HG03565 (cell line): ENCODE data around the gene MAP1A.

Source experiments
- ATAC-seq: cut with Tn5 transposase; IDR thresholded peaks from one replicate; pipeline ENCODE4 v1.9.1; 2021; ENCODE audit warnings: mild to moderate bottlenecking, moderate library complexity; ENCODE audit not compliant: unreplicated experiment

Gene MAP1A

DNA sequence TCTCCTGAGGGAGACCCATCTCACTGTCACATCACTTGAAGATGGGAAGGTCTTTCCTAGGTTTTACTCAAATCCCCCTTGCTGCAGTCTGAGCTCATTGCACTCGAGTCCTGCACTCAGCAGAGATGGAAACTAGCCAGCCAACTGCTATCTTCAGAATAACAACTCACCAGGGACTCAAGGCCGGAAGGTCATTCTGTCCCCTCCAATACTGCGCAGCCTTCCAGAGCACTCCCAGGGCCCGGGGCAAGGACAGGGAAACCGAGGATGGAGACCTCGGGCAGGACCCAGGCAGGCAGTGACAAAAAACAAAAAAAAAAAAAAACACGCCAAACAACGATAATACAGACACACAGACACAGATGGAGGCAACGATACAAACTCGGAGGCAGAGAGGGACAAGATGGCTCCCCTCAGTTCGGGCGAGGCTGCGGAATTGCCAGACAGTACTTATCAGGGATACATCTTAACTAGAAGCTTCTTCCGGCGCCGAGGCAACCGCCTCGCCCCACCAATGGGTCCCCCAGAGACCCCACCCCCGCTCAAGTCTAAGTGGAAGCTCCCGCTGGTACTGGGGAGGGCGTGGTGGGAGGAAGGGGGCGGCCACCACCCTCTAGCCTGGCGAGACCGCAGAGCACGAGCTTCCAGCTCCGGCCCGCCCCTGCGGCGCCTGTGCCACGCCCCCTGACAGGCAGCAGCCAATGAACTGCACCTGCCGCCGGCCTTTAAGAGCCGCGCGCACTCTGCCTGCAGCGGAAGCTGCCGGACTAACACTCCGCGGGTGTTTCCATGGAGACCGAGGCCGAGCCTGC, 7.0 kb upstream of the MAP1A start:
- peak; percentile 98 for ATAC-seq

DNA sequence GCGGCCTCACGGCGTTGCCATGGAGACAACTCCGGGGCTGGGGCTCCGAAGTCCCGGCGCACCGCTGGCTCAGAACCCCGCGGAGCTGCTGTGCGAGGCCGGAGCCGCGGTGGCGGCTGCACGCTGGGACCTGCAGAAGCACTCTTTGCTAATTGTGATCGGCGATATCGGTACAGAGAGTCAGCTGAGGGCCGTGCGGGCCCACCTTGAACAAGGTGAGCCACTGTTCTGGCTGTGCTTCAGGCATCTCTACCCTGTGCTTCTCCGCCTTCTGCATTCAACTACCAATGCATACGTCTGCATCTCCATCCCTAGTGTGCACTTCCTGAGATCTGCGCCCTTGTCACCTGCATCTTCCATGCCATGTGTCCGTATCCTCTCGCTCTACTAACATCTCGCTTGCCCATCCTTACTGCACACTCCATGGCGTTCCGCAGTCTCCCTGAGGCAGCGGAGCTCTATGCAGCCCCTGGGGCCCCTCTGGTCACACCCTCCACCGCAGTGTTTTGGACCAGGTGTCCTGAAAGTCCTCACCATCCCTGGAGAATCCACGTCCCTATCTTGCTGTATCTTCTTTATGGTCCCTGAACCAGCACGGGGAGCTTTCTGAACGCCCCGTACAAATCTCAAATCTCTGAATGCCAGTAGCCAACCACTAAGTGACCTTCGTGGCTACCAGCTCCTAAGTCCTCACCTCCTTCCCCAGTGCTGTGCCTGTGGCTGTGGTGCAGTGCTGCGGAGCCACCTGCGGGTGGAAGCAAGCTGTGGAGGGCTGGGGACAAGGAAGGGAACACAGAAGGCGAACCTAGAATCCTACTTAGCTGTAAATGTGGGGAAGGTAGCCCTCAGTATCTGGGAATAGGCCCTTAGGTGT, 6.2 kb upstream of the MAP1A start:
- ATAC-seq = no peak

DNA sequence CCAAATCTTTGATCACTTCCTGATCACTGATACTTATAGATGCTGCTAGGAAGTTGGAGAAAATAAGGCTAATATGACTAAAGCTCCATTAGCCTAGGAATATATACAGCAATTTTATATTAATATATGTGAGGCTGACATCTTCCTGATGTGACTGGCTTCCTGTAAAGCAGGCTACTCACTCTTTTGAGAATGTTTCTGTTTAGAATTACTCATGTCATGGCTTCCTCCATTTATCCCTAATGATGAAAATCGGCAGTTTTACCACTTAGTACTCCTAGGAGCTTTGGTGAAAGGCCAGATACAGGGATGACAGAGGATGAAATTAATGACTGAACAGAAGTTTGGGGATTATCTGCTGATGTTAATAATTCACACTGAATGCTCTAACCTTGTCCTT, 3.9 kb upstream of the MAP1A start:
- no peak for ATAC-seq

DNA sequence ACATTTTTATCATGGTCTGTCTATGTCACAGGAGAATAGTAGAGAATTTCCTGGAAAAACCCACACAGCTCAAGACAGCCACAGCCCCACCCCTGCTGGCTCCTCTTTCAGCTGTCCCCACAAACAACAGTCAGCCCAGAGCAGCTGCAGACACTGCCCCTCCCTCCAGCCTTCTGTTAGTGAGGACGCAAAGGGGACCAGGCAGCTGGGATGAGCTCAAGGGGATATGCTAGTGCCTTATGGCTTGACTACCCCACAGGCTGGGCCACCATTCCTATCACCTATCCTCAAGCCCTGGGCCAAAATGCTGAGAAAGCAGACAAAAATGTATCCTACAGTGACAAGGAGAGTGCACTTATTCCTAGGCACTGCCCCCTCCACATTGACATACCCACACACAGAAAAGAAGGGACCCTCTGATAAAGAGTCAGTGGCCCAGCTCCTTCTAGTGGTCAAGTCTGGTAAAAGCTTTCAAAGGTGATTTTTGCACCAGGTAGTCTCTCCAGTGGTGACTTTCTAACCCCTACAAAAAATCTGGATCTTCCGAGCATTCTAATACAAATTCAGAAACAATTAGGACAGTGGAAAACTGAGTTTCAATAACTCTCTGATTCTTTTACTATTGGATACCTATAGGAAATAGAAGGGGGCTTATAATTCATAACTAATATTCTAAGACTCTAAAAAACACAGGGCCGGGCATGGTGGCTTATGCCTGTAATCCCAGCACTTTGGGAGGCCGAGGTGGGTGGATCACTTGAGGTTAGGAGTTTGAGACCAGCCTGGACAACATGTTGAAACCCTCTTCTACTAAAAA, 3.0 kb upstream of the MAP1A start:
- no peak for ATAC-seq

DNA sequence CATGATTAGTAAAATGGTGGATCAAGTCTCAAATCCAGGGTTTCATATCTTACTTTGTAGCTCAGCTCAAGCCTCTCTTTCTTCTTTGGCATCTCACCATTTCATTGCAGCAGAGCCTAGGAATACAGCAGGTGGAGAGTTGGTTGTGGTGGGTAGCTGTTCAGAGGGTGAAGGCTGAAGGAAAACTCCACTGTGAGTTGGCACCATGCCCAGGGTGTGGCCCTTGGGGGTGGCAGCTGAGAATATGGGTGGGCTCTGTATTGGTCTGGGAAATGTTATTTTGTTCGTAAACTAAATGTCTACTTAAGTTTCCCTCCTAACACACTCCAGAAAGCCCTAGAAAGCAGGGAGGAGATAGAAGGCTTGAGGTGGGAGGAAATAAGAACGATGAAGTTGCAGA, 1.7 kb upstream of the MAP1A start:
- no peak for ATAC-seq

DNA sequence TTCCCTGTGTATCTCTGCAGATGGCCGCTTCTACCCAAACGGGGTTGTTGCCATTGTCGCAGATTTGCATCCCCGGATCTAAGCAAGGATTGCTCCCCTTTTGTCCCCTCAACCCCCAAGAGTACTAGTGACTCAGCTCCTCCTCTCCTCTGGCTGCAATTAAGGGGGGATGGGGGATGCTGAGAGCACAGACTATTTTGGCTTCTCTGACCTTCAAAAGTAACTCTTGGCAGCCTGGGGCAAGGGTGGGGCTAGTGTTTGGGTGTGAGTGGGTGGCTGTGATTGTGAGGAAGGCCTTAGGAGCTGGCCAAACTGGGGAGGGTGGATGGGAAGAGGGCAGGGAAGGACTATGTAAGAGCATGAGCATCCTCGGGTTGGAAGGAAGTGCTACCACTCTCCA, 1.2 kb upstream of the MAP1A start:
- no peak for ATAC-seq

DNA sequence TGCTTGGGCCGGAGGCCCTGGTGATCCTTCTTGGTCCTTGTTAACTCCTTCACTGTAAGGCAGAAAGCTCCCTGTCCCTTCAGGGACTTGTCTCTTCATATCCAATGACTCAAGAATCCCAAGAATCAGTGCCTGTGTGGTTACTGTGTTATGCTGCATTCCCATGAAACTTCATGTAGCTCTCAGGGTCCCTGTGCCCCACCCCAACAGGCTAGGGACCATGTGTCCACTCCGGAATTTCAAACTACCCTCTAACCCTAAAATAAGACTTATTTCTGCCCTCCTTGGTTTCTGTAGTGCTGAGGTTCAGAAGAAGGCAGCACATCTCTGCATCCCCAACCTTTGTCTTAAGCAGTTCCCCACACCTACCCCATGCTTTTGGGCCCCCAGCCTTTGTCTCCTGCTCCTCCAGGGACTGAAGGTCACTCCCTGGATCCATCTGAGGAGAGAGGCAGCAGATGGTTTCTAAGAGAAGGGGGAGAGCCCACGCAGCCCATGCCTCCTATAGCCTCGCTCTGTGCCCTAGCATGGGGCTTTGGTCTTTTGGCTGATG, 531 bp upstream of the MAP1A start:
- no peak for ATAC-seq

DNA sequence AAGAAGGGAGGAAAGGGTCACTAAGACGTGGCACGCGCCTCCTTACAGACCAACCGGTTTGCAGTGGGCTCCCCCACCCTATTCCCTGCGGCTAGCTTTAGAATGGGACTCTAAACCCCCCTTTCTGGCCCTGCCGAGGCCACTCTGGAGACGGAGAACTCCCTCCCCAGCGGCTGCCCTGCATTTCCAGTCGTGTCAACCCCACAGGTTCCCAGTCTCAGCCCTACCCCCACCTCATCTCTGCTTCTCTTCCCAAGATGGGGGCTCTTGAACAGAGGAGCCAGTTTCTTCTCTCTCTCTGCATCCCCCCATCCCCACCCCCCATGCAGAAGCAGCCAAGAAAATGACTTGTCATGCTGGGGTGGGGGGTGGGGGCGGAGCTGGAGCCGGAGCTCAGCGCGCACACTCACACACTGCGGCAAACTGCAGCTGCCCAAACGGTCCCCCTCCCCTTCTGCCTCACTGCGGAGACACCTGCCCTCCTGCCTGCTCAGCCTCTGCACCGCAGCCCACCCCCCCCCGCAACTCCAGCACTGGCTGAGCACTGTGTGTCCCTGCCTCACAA, 871 bp downstream of the MAP1A start:
- ATAC-seq = no peak

DNA sequence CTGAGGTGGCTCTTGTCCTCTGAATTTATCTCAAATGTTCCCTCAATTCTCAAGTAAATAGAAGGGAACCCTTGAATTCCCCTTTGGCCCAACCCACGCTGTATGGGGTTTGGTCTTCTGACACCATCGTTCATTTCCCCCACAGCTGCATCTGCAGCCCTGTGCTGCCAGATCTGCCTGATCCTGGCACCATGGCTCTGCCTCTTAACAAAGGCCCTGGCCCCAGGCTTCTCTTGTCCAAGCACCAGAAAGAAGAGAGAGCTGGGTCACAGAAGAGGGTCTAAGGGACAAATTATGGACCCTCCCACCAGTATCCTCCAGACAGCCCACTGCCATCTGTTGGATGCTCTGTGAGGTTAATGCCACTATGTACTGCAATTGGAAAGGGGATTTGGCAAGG, 1.8 kb downstream of the MAP1A start:
- no peak for ATAC-seq

DNA sequence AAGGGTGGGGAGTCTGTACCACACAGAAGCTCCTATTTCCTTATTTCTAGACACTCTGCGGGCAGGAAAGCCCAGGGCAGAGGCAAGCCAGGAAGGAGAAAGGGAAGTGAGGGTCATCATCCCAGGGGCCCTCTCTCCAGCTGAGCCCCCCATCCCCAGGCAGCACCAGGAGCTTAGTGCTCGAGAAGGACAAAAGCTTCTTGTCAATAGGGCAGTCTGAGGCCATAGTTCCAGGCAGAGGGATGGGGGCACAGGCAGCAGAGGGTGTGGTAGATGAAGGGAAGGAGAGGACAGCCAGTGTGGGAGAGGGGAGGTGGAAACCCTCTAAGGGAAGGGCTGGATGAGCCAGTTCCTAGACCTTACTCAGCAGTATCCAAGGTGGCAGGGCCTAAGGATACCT, 2.7 kb downstream of the MAP1A start:
- ATAC-seq = no peak

DNA sequence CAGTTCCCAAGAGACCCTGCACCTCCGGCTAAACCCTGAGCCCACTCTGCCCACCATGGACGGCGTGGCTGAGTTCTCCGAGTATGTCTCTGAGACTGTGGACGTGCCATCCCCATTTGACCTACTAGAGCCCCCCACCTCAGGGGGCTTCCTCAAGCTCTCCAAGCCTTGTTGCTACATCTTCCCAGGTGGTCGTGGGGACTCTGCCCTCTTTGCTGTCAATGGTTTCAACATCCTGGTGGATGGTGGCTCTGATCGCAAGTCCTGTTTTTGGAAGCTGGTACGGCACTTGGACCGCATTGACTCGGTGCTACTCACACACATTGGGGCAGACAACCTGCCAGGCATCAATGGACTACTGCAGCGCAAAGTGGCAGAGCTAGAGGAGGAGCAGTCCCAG, 4.0 kb downstream of the MAP1A start:
- no peak for ATAC-seq

DNA sequence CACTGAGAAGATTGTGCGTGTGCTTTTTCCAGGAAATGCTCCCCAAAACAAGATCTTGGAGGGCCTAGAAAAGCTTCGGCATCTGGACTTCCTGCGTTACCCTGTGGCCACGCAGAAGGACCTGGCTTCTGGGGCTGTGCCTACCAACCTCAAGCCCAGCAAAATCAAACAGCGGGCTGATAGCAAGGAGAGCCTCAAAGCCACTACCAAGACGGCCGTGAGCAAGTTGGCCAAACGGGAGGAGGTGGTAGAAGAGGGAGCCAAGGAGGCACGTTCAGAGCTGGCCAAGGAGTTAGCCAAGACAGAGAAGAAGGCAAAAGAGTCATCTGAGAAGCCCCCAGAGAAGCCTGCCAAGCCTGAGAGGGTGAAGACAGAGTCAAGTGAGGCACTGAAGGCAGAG, 4.8 kb downstream of the MAP1A start:
- no peak for ATAC-seq

DNA sequence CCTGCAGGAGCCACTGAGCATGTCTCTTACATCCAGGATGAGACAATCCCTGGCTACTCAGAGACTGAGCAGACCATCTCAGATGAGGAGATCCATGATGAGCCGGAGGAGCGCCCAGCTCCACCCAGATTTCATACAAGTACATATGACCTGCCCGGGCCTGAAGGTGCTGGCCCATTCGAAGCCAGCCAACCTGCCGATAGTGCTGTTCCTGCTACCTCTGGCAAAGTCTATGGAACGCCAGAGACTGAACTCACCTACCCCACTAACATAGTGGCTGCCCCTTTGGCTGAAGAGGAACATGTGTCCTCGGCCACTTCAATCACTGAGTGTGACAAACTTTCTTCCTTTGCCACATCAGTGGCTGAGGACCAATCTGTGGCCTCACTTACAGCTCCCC, 6.2 kb downstream of the MAP1A start:
- ATAC-seq = no peak

DNA sequence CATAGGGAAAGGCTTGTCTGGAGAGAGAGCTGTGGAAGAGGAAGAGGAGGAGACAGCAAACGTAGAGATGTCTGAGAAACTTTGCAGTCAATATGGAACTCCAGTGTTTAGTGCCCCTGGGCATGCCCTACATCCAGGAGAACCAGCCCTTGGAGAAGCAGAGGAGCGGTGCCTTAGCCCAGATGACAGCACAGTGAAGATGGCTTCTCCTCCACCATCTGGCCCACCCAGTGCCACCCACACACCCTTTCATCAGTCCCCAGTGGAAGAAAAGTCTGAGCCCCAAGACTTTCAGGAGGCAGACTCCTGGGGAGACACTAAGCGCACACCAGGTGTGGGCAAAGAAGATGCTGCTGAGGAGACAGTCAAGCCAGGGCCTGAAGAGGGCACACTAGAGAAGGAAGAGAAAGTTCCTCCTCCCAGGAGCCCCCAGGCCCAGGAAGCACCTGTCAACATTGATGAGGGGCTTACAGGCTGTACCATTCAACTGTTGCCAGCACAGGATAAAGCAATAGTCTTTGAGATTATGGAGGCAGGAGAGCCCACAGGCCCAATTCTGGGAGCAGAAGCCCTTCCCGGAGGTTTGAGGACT, 6.9 kb downstream of the MAP1A start:
- no peak for ATAC-seq

DNA sequence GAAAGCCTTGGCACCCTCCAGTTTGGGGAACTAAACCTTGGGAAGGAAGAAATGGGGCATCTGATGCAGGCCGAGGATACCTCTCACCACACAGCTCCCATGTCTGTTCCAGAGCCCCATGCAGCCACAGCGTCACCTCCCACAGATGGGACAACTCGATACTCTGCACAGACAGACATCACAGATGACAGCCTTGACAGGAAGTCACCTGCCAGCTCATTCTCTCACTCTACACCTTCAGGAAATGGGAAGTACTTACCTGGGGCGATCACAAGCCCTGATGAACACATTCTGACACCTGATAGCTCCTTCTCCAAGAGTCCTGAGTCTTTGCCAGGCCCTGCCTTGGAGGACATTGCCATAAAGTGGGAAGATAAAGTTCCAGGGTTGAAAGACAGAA, 7.7 kb downstream of the MAP1A start:
- no peak for ATAC-seq

DNA sequence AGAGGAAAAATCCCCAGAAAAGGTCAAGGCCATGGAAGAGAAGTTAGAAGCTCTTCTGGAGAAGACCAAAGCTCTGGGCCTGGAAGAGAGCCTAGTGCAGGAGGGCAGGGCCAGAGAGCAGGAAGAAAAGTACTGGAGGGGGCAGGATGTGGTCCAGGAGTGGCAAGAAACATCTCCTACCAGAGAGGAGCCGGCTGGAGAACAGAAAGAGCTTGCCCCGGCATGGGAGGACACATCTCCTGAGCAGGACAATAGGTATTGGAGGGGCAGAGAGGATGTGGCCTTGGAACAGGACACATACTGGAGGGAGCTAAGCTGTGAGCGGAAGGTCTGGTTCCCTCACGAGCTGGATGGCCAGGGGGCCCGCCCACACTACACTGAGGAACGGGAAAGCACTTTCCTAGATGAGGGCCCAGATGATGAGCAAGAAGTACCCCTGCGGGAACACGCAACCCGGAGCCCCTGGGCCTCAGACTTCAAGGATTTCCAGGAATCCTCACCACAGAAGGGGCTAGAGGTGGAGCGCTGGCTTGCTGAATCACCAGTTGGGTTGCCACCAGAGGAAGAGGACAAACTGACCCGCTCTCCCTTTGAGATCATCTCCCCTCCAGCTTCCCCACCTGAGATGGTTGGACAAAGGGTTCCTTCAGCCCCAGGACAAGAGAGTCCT, 9.0 kb downstream of the MAP1A start:
- ATAC-seq = no peak

DNA sequence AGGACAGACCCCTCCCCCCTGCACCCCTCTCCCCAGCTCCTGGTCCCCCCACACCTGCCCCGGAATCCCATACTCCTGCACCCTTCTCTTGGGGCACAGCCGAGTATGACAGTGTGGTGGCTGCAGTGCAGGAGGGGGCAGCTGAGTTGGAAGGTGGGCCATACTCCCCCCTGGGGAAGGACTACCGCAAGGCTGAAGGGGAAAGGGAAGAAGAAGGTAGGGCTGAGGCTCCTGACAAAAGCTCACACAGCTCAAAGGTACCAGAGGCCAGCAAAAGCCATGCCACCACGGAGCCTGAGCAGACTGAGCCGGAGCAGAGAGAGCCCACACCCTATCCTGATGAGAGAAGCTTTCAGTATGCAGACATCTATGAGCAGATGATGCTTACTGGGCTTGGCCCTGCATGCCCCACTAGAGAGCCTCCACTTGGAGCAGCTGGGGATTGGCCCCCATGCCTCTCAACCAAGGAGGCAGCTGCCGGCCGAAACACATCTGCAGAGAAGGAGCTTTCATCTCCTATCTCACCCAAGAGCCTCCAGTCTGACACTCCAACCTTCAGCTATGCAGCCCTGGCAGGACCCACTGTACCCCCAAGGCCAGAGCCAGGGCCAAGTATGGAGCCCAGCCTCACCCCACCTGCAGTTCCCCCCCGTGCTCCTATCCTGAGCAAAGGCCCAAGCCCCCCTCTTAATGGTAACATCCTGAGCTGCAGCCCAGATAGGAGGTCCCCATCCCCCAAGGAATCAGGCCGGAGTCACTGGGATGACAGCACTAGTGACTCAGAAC, 9.8 kb downstream of the MAP1A start:
- ATAC-seq = no peak

DNA sequence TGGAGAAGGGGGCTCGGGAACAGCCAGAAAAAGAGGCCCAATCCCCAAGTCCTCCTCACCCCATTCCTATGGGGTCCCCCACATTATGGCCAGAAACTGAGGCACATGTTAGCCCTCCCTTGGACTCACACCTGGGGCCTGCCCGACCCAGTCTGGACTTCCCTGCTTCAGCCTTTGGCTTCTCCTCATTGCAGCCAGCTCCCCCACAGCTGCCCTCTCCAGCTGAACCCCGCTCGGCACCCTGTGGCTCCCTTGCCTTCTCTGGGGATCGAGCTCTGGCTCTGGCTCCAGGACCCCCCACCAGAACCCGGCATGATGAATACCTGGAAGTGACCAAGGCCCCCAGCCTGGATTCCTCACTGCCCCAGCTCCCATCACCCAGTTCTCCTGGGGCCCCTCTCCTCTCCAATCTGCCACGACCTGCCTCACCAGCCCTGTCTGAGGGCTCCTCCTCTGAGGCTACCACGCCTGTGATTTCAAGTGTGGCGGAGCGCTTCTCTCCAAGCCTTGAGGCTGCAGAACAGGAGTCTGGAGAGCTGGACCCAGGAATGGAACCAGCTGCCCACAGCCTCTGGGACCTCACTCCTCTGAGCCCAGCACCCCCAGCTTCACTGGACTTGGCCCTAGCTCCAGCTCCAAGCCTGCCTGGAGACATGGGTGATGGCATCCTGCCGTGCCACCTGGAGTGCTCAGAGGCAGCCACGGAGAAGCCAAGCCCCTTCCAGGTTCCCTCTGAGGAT, 10.6 kb downstream of the MAP1A start:
- ATAC-seq = no peak
